Stimulated activated CD8-positive, alpha-beta memory T cell treated with anti-CD3 and anti-CD28 coated beads, Interleukin-2, amount 100 ng/mL, for 1 hour (primary cell): ENCODE measurements around the gene IL21.
"Not testable (repeated sequence)": the region's sequence is repeated elsewhere in the genome, so short reads cannot be mapped to it uniquely, and the experiment has no call there.

Source experiments
- DNase-seq, 2 donors: peaks; one replicate each; pipeline ENCODE4 v3.0.0-alpha.2; 2020; ENCODE audit warnings: low read depth in 2 of 2

IL21 gene

DNA sequence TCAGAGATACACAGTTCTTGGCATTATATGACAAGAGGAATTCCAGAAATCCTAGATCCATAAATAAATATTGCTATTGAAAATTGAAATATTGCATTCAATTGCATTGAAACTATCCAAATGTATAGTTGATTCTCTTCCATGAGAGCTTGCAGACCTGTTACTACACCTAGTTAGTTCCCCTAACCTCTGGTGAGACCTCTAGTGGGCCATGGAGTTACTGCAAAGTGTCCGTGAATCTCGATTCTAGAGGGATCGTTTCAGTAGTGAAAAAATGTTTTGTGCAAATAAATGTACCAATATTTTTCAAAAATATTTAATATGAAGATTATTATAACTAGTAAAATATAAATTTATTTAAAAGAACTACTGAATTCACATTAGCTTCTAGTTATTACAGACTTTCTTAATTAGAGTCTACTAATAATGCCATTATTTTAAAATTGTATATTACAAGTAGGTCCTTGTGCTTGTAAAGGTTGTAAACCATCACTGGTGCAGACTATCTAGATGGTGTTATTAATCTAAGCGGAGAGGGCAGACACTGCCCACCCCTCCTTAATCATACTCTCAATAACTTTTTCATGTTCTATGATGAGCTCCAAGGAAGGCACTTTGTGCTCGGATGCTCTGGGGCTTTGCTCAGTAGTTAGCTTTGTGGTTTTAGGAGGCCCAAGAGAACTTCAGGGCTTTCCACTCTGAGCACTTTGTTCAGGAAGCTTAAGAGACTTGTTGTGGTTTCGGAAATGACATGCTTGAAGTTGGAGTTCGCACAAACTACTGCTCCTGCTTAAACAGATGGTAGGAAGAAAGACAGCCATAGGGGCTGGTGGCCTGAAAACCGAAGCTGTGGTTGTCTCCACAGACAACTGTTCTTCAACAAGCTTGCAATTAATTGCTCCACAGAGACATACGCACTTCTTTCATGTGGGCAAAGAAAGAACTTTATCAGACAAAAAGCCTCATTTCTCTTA, 42.8 kb downstream of the IL21 start:
- DNase-seq: peak in 1 of 2 donors; percentile 39

DNA sequence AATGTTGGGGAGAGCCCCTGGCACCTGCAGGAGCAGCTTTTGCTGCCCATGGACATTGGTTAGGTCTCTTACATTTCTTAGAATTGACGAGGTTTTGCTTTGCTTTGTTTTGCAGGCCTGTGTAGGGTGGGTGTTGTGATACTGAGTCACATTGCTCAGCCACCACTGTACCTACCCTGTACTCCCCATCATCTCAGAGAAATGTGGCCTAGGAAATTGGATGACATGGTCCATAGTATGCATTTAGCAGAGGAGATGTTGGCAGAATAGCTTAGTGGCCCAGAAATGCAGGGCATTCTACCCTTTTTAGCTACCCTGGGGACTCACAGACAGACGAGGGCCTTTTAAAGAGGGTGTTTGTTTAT, 43.7 kb downstream of the IL21 start:
- DNase-seq: no peak

DNA sequence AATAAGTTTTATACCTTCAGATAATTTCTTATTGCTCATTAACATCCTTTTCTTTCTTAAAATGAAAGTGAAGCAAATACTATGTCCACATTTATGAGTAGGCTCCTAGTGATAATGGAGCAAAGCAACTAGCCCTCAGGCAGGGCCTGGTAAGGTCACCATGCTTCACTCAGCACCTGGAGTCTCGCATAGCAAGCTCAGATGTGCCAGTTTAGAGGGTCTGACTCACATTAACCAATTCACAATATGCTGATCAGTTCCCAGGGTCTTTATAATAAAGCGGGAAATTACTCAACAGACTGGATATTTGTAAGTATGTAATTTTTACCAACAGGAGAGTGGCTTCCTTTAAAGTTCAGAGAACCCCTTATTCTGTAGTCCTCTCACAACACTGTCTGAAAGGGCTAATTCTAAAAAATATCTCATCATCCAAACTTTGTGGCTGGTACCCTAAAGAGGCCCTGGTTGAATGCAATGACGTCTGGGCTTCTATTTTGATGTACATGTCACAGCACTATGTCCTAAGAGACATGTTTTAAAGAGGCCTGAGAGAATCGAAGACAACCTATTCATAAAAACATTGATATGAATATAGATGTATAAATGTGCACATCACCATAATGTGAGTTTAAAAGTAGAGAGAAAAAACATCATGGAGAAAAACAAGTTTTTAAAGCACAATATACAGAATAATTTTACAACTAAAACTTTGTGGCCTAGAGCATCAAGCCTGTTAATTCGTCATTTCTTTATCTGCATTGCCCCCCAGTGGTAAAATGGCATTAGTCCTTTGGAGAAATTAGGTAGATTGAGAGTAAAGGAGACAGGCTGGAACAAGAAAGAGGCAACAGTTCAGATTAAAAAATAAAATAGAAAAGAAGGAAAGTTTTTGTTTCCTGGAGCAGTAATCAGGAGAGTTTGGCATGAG, 44.3 kb downstream of the IL21 start:
- no peak for DNase-seq

DNA sequence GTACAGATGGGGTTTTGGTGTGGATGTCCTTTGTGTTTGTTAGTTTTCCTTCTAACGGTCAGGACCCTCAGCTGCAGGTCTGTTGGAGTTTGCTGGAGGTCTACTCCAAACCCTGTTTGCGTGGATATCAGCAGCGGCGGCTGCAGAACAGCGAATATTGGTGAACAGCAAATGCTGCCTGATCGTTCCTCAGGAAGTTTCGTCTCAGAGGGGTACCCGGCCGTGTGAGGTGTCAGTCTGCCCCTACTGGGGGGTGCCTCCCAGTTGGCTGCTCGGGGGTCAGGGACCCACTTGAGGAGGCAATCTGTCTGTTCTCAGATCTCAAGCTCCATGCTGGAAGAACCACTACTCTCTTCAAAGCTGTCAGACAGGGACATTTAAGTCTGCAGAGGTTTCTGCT, 46.5 kb downstream of the IL21 start:
- not testable (repeated sequence) for DNase-seq

DNA sequence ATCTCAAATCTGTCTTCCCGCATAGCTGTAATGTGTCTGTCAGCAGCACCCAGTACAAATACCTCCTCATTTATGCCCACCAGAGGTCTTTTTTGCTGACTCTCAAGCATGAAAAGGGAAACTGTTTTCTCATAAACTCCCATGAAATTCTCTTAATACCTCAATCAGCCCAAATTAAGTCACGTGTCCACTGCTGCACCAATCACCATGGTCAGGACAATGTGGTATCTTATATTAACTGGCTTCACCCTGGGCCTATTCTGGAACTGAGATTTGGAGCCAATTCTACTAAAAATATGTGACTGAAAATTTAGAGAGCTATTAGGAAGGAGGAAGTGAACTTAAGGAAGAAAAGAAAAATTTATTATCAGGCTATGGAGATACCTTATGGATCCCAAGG, 58.4 kb downstream of the IL21 start:
- no peak for DNase-seq
